ENCODE measurements around the gene FSTL4. TPM values are rescaled to one million over a fixed set of nuclear protein-coding genes. Genes with fewer than 3 reads are reported as not detected.
A peak's percentile ranks its signal among the peaks of the same experiment; 100 is the strongest.

FSTL4 gene
- total and polyA plus RNA-seq, 2 of the 13 experiments (the other 11 are each of a cell fraction or from before 2014, with no cell fraction given) = 2.1 to 3.0 TPM

- TF ChIP-seq SKIL (CRISPR knock-in tag; IDR thresholded peaks at IDR 0.05; ENCODE audit: borderline replicate concordance) (no peak), ARID2 (CRISPR knock-in tag; IDR thresholded peaks at IDR 0.05; ENCODE audit: borderline replicate concordance) (no peak), ZBED4 (CRISPR knock-in tag; IDR thresholded peaks at IDR 0.05; ENCODE audit: borderline replicate concordance) (no peak), MED8 (CRISPR knock-in tag; IDR thresholded peaks at IDR 0.05; ENCODE audit: insufficient replicate concordance) (no peak), ZNF143 (CRISPR knock-in tag; IDR thresholded peaks at IDR 0.05) (no peak), MAFG (CRISPR knock-in tag; IDR thresholded peaks at IDR 0.05) (no peak), NR2F1 (CRISPR knock-in tag; IDR thresholded peaks at IDR 0.05) (no peak), SMARCE1 (IDR thresholded peaks at IDR 0.05; ENCODE audit: borderline replicate concordance) (no peak), HMGXB3 (CRISPR knock-in tag; IDR thresholded peaks at IDR 0.05; ENCODE audit: borderline replicate concordance) (no peak), ZNF7 (CRISPR knock-in tag; IDR thresholded peaks at IDR 0.05) (no peak), YEATS2 (CRISPR knock-in tag; IDR thresholded peaks at IDR 0.05; ENCODE audit: borderline replicate concordance) (peak; percentile 16; the same call in 1 of the 2 replicates), ARNT (IDR thresholded peaks at IDR 0.05) (no peak), SAFB2 (CRISPR knock-in tag; IDR thresholded peaks at IDR 0.05; ENCODE audit: borderline replicate concordance, low read depth) (no peak), ZBTB4 (CRISPR knock-in tag; IDR thresholded peaks at IDR 0.05; ENCODE audit: borderline replicate concordance) (no peak)
These were observed 346.4 kb downstream of the FSTL4 start (continued) for GRCh38 chr5:133265720-133266526.

Measured in HepG2 (cell line).